ENCODE results near the gene MEI4.

Gene MEI4

GRCh38 chr6:77883851-77884250 lies 231.0 kb downstream of the MEI4 start:
- no peak overlapping the region for H2AFZ ChIP-seq (ENCODE audit: low read length)
- H3K9ac ChIP-seq (ENCODE audit: low read length) = no peak overlapping the region
- no peaks in the 10 kb centered on the region for H3K27me3 ChIP-seq (replicated peaks; ENCODE audit: insufficient read depth, low read length)
- H3K9me3 ChIP-seq (replicated peaks; ENCODE audit: insufficient read depth, low read length) = no peaks in the 10 kb centered on the region
- H4K20me1 ChIP-seq (ENCODE audit: insufficient read depth, low read length) = no peaks in the 10 kb centered on the region
- H3K4me2 ChIP-seq (ENCODE audit: low read depth, low read length) = no peak overlapping the region
- no peaks in the 10 kb centered on the region for H3K79me2 ChIP-seq (ENCODE audit: low read length)
- no peaks in the 10 kb centered on the region for H3K4me1 ChIP-seq (ENCODE audit: low read length)
- no peaks in the 10 kb centered on the region for H3K9me2 ChIP-seq (replicated peaks; ENCODE audit: insufficient read depth, low read length)
- H3K36me3 ChIP-seq (replicated peaks; ENCODE audit: insufficient read depth, low read length) = no peaks in the 10 kb centered on the region
- no peak overlapping the region for H3K4me3 ChIP-seq (ENCODE audit: low read length)
- no peak for DNase-seq
- no peaks in the 10 kb centered on the region for H3F3A ChIP-seq (ENCODE audit: insufficient read depth, low read length)
- H3K27ac ChIP-seq (ENCODE audit: low read length) = no peak overlapping the region
- no peak for TF ChIP-seq CTCF (IDR thresholded peaks at IDR 0.05; ENCODE audit: low read length)

- no peak overlapping the region for H3K27ac ChIP-seq (ENCODE audit: low read length)
- no peak overlapping the region for H3K4me3 ChIP-seq (ENCODE audit: low read length)
- H3K9ac ChIP-seq (ENCODE audit: low read length) = no peak overlapping the region
- no peak for TF ChIP-seq EZH2 (optimal IDR thresholded peaks at IDR 0.05; ENCODE audit: low read depth, low read length)
- TF ChIP-seq CTCF (IDR thresholded peaks at IDR 0.05; ENCODE audit: low read length) = no peak
- no peak for TF ChIP-seq EZH2phosphoT487 (IDR thresholded peaks at IDR 0.05; ENCODE audit: low read length)
- no peaks in the 10 kb centered on the region for H4K20me1 ChIP-seq (ENCODE audit: insufficient read depth, low read length)
- no peaks in the 10 kb centered on the region for H3K4me1 ChIP-seq (ENCODE audit: low read length)
- H3K36me3 ChIP-seq (replicated peaks; ENCODE audit: insufficient read depth, low read length) = no peaks in the 10 kb centered on the region
- no peaks in the 10 kb centered on the region for H3K27me3 ChIP-seq (replicated peaks; ENCODE audit: insufficient read depth, low read length)
- no peaks in the 10 kb centered on the region for H3K79me2 ChIP-seq (ENCODE audit: low read length)
- no peaks in the 10 kb centered on the region for H3K9me3 ChIP-seq (replicated peaks; ENCODE audit: insufficient read depth, low read length)
- H3F3A ChIP-seq (ENCODE audit: insufficient read depth, low read length) = no peaks in the 10 kb centered on the region
- no peak overlapping the region for H3K4me2 ChIP-seq (ENCODE audit: low read depth, low read length)
- no peaks in the 10 kb centered on the region for H3K9me2 ChIP-seq (replicated peaks; ENCODE audit: insufficient read depth, low read length)
- no peak for DNase-seq
- no peak overlapping the region for H2AFZ ChIP-seq (ENCODE audit: low read length)
Observed at GRCh38 chr6:77893391-77893790, 240.6 kb downstream of the MEI4 start.

GRCh38 chr6:77906070-77906469 lies 253.2 kb downstream of the MEI4 start:
- TF ChIP-seq EZH2 (optimal IDR thresholded peaks at IDR 0.05; ENCODE audit: low read depth, low read length) (no peak), EZH2phosphoT487 (IDR thresholded peaks at IDR 0.05; ENCODE audit: low read length) (no peak), CTCF (IDR thresholded peaks at IDR 0.05; ENCODE audit: low read length) (no peak)
- Histone ChIP-seq H3K9me3 (replicated peaks; ENCODE audit: insufficient read depth, low read length) (no peaks in the 10 kb centered on the region), H3K27me3 (replicated peaks; ENCODE audit: insufficient read depth, low read length) (no peaks in the 10 kb centered on the region), H4K20me1 (ENCODE audit: insufficient read depth, low read length) (no peaks in the 10 kb centered on the region), H3K4me1 (ENCODE audit: low read length) (no peaks in the 10 kb centered on the region), H3K36me3 (replicated peaks; ENCODE audit: insufficient read depth, low read length) (no peaks in the 10 kb centered on the region), H3K4me3 (ENCODE audit: low read length) (no peak overlapping the region), H3K9ac (ENCODE audit: low read length) (no peak overlapping the region), H2AFZ (ENCODE audit: low read length) (no peak overlapping the region), H3K27ac (ENCODE audit: low read length) (no peak overlapping the region), H3F3A (ENCODE audit: insufficient read depth, low read length) (no peaks in the 10 kb centered on the region), H3K79me2 (ENCODE audit: low read length) (no peaks in the 10 kb centered on the region), H3K9me2 (replicated peaks; ENCODE audit: insufficient read depth, low read length) (no peaks in the 10 kb centered on the region), H3K4me2 (ENCODE audit: low read depth, low read length) (no peak overlapping the region)
- no peak for DNase-seq

- no peak overlapping the region for H3K4me2 ChIP-seq (ENCODE audit: low read depth, low read length)
- no peaks in the 10 kb centered on the region for H3K79me2 ChIP-seq (ENCODE audit: low read length)
- no peaks in the 10 kb centered on the region for H3K4me1 ChIP-seq (ENCODE audit: low read length)
- H3K27me3 ChIP-seq (replicated peaks; ENCODE audit: insufficient read depth, low read length) = no peaks in the 10 kb centered on the region
- H4K20me1 ChIP-seq (ENCODE audit: insufficient read depth, low read length) = no peaks in the 10 kb centered on the region
- H3K27ac ChIP-seq (ENCODE audit: low read length) = no peak overlapping the region
- TF ChIP-seq EZH2 (optimal IDR thresholded peaks at IDR 0.05; ENCODE audit: low read depth, low read length) (no peak), CTCF (IDR thresholded peaks at IDR 0.05; ENCODE audit: low read length) (no peak), EZH2phosphoT487 (IDR thresholded peaks at IDR 0.05; ENCODE audit: low read length) (no peak)
- H3K9me2 ChIP-seq (replicated peaks; ENCODE audit: insufficient read depth, low read length) = no peaks in the 10 kb centered on the region
- no peak for DNase-seq
- H2AFZ ChIP-seq (ENCODE audit: low read length) = no peak overlapping the region
- H3K36me3 ChIP-seq (replicated peaks; ENCODE audit: insufficient read depth, low read length) = no peaks in the 10 kb centered on the region
- no peaks in the 10 kb centered on the region for H3K9me3 ChIP-seq (replicated peaks; ENCODE audit: insufficient read depth, low read length)
- H3F3A ChIP-seq (ENCODE audit: insufficient read depth, low read length) = no peaks in the 10 kb centered on the region
- no peak overlapping the region for H3K4me3 ChIP-seq (ENCODE audit: low read length)
- no peak overlapping the region for H3K9ac ChIP-seq (ENCODE audit: low read length)
Observed at GRCh38 chr6:77910826-77911225, 258.0 kb downstream of the MEI4 start.
